Body of pancreas (tissue), 4 donors: Measurements from ENCODE around the gene EYS.

ENCODE experiments used
- POLR2A ChIP-seq, 3 donors: fragments of 450-650 bp; IDR thresholded peaks; one replicate each; pipeline ENCODE4 v1.6.1; 2016; ENCODE audit warnings: antibody characterized with exemption in 3 of 3, mild to moderate bottlenecking in 2 of 3
- TF ChIP-seq, protein P1 (sequence below), 7 experiments: fragments of 450-650 bp in 4 of 7; fragments of 200-600 bp in 3 of 7; sonication (generic) in 3 of 7; IDR thresholded peaks; one replicate each; pipeline ENCODE4 v1.5.1; 2016 to 2019; ENCODE audit warnings: antibody characterized with exemption in 7 of 7

DNA sequence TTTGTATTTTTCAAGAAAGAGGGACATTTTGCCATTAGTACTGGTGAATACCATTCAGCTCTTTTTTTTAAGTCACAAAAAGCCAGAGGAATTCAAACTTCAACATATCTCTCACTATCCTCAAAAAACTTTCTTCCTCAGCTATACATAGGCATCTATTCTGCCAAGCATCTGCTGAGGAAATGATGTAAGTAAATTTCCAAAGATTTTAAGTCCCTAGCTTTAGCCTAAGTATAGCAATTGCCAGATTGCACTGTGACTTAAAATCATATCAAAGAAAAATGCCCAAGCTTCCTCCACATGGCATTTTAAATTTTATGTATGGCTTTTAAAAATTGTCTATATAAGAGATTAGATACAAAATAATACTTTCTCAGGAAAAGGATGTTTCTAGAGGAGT lies 237.4 kb downstream of the EYS start:
- TF ChIP-seq, protein P1, sequence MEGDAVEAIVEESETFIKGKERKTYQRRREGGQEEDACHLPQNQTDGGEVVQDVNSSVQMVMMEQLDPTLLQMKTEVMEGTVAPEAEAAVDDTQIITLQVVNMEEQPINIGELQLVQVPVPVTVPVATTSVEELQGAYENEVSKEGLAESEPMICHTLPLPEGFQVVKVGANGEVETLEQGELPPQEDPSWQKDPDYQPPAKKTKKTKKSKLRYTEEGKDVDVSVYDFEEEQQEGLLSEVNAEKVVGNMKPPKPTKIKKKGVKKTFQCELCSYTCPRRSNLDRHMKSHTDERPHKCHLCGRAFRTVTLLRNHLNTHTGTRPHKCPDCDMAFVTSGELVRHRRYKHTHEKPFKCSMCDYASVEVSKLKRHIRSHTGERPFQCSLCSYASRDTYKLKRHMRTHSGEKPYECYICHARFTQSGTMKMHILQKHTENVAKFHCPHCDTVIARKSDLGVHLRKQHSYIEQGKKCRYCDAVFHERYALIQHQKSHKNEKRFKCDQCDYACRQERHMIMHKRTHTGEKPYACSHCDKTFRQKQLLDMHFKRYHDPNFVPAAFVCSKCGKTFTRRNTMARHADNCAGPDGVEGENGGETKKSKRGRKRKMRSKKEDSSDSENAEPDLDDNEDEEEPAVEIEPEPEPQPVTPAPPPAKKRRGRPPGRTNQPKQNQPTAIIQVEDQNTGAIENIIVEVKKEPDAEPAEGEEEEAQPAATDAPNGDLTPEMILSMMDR (IDR thresholded peaks at IDR 0.05): no peak
- no peak for TF ChIP-seq POLR2A (IDR thresholded peaks at IDR 0.05)
